K562 treated with DMSO at 1 percent for 48 hours (cell line): Measurements from ENCODE around the gene PPP1R8. TPM values are rescaled to one million over a fixed set of nuclear protein-coding genes. Genes with fewer than 3 reads are reported as not detected.

Experiments
- total RNA-seq: library from RNA; unstranded; fragments of 300-600 nt; gene quantifications from 2 replicates; pipeline ENCODE4 v1.2.3, GENCODE V29; 2022; ENCODE audit warnings: low replicate concordance; ENCODE audit errors: extremely low read depth

Gene PPP1R8
- not detected in 2 replicates for total RNA-seq

GRCh38 chr1:27830621-27831440, at the start of gene PPP1R8:
PPP1R8 (plus strand) TSS chr1:27830782; CDS start chr1:27830836, 54 bp downstream.

GRCh38 chr1:27872059-27872801, 41.6 kb downstream of the PPP1R8 start, which contains the start of gene THEMIS2:
THEMIS2 (plus strand) TSS chr1:27872544; CDS start chr1:27872572, 28 bp downstream.

Other genes starting within 250 kb of the PPP1R8 start
- gene AHDC1, start 226.6 kb upstream of the PPP1R8 start, total RNA-seq = not detected in 2 replicates
- not detected in 2 replicates for gene FGR, start 195.6 kb upstream of the PPP1R8 start, total RNA-seq
- gene IFI6, start 158.6 kb upstream of the PPP1R8 start, total RNA-seq = not detected in 2 replicates
- gene FAM76A, start 104.8 kb upstream of the PPP1R8 start, total RNA-seq = not detected in 2 replicates
- not detected in 2 replicates for gene STX12, start 57.6 kb upstream of the PPP1R8 start, total RNA-seq
- gene THEMIS2, start 41.8 kb downstream of the PPP1R8 start, total RNA-seq = not detected in 2 replicates
- gene RPA2, start 83.8 kb downstream of the PPP1R8 start, total RNA-seq = not detected in 2 replicates
- not detected in 2 replicates for gene SMPDL3B, start 104.2 kb downstream of the PPP1R8 start, total RNA-seq
- gene XKR8, start 129.2 kb downstream of the PPP1R8 start, total RNA-seq = not detected in 2 replicates